ENCODE results near the gene TBC1D10B.
A peak's percentile ranks its signal among the peaks of the same experiment; 100 is the strongest.

TBC1D10B gene

GRCh38 chr16:30370456-30371247 is at the start of gene TBC1D10B:
TSS of gene TBC1D10B (minus strand) at chr16:30370494. CDS start at chr16:30370183, 311 bp downstream.
- DNase-seq (ENCODE audit: low spot score) = peak; percentile 100

GRCh38 chr16:30418350-30419181 is 48.3 kb upstream of the TBC1D10B start:
- DNase-seq (ENCODE audit: low spot score) = no peak

- DNase-seq (ENCODE audit: low spot score) = peak; percentile 87
Measured at GRCh38 chr16:30417529-30418349, 47.4 kb upstream of the TBC1D10B start.

- no peak for DNase-seq (ENCODE audit: low spot score)
Measured at GRCh38 chr16:30416624-30417528, 46.6 kb upstream of the TBC1D10B start.

GRCh38 chr16:30416047-30416603 is 45.8 kb upstream of the TBC1D10B start:
- no peak for DNase-seq (ENCODE audit: low spot score)

GRCh38 chr16:30414159-30414558 is 43.9 kb upstream of the TBC1D10B start:
- no peak for DNase-seq (ENCODE audit: low spot score)

GRCh38 chr16:30413112-30413806 is 43.0 kb upstream of the TBC1D10B start:
- DNase-seq (ENCODE audit: low spot score) = no peak

GRCh38 chr16:30409125-30410060 is 39.1 kb upstream of the TBC1D10B start:
- DNase-seq (ENCODE audit: low spot score) = peak; percentile 84

GRCh38 chr16:30407804-30408534 is 37.7 kb upstream of the TBC1D10B start:
- DNase-seq (ENCODE audit: low spot score) = no peak

- DNase-seq (ENCODE audit: low spot score) = peak; percentile 91
Measured at GRCh38 chr16:30407102-30407803, 37.0 kb upstream of the TBC1D10B start, which contains the start of gene ZNF771. TSS of gene ZNF771 (plus strand) at chr16:30407606. CDS start at chr16:30408054, 448 bp downstream.

GRCh38 chr16:30406795-30407101 is 36.5 kb upstream of the TBC1D10B start:
- no peak for DNase-seq (ENCODE audit: low spot score)

- no peak for DNase-seq (ENCODE audit: low spot score)
Measured at GRCh38 chr16:30401768-30402425, 31.6 kb upstream of the TBC1D10B start.

GRCh38 chr16:30399435-30400186 is 29.3 kb upstream of the TBC1D10B start:
- no peak for DNase-seq (ENCODE audit: low spot score)

- DNase-seq (ENCODE audit: low spot score) = no peak
Measured at GRCh38 chr16:30398661-30399434, 28.6 kb upstream of the TBC1D10B start.

GRCh38 chr16:30397776-30398660 is 27.7 kb upstream of the TBC1D10B start:
- no peak for DNase-seq (ENCODE audit: low spot score)

Data from putamen (tissue), 1 donor.